Posterior vena cava (tissue), 2 donors: ENCODE data around the gene TRMT61B. TPM values are rescaled to one million over a fixed set of nuclear protein-coding genes. Genes with fewer than 3 reads are reported as not detected.

Source experiments
- total RNA-seq, 2 donors: library from RNA; stranded (reverse); fragmentation: NEBNext Ultra II Directional; extraction: Animal tissue kit (Norgen Biotek cat#: 25700); gene quantifications; one replicate each; pipeline ENCODE4 v1.2.1, GENCODE V29; 2021
- donor health status: DM: yes; HTN: yes; CAD: no.
- donor health status: DM: yes; HTN: yes; CAD: no.

Gene TRMT61B
- total RNA-seq, 2 donors from 2014 or later = 16.0 to 17.1 TPM

Other genes starting within 250 kb of the TRMT61B start
- gene PPP1CB, start 118.5 kb downstream of the TRMT61B start, total RNA-seq = 100 to 1,000 TPM; 429 to 446 TPM
- gene SPDYA, start 59.5 kb downstream of the TRMT61B start, total RNA-seq = 1 to 10 TPM in 1 of 2 donors, under 1 TPM in 1; 0.86 to 1.7 TPM
- gene WDR43, start 24.4 kb upstream of the TRMT61B start, total RNA-seq = 10 to 100 TPM; 35.1 to 57.8 TPM
- under 1 TPM; 0.52 to 0.60 TPM for gene TOGARAM2, start 111.0 kb upstream of the TRMT61B start, total RNA-seq
- not detected for gene PCARE, start 204.2 kb upstream of the TRMT61B start, total RNA-seq
- 10 to 100 TPM; 31.9 to 37.9 TPM for gene CLIP4, start 245.1 kb upstream of the TRMT61B start, total RNA-seq